Naive thymus-derived CD4-positive, alpha-beta T cell (primary cell): Measurements from ENCODE around the gene LRBA. TPM values are rescaled to one million over a fixed set of nuclear protein-coding genes. Genes with fewer than 3 reads are reported as not detected.

Source experiments
- ATAC-seq: fragments of 150-1000 bp; cut with Tn5 transposase; 2 replicates; pipeline ENCODE4 v1.10.0; 2021; ENCODE audit warnings: mild to moderate bottlenecking, moderate library complexity
- CTCF ChIA-PET: fragments of 350-600 bp; sonication (Branson Sonifier 250); formaldehyde crosslinking; loops from one replicate; lab custom pipeline; 2021; ENCODE audit warnings: antibody characterized with exemption; lab: Charles Lee
- POLR2A ChIA-PET: fragments of 350-600 bp; sonication (Branson Sonifier 250); formaldehyde crosslinking; loops from one replicate; lab custom pipeline; 2021; ENCODE audit warnings: antibody characterized with exemption, inconsistent platforms; lab: Charles Lee
- DNase-seq, 9 donors: peaks; one replicate each; pipeline versions ENCODE4 v3.0.0 to v3.0.0-alpha.2; 2020 to 2022; ENCODE audit warnings: mixed read lengths in 1 of 9
- H3K27ac ChIP-seq: one replicate; pipeline ENCODE4 v1.7.0; 2013; ENCODE audit warnings: mild to moderate bottlenecking, low read depth, low read length, moderate library complexity
- H3K27me3 ChIP-seq, 2 donors: one replicate each; pipeline ENCODE4 v1.7.0; 2013; ENCODE audit warnings: low read length in 2 of 2, mild to moderate bottlenecking in 2 of 2, moderate library complexity in 2 of 2; ENCODE audit not compliant: control insufficient read depth in 2 of 2, insufficient read depth in 2 of 2
- H3K36me3 ChIP-seq, 3 experiments: 1 replicate in 2 of 3; 2 replicates in 1 of 3; pipeline ENCODE4 v1.7.0; 2013; ENCODE audit warnings: low read length in 3 of 3, mild to moderate bottlenecking in 3 of 3, moderate library complexity in 1 of 3; ENCODE audit not compliant: insufficient read depth in 3 of 3, control insufficient read depth in 2 of 3
- H3K4me1 ChIP-seq, 2 donors: one replicate each; pipeline ENCODE4 v1.7.0; 2013; ENCODE audit warnings: low read length in 2 of 2, mild to moderate bottlenecking in 2 of 2, moderate library complexity in 1 of 2; ENCODE audit not compliant: control insufficient read depth in 2 of 2, insufficient read depth in 2 of 2
- H3K4me3 ChIP-seq: 2 replicates; pipeline ENCODE4 v1.7.0; 2013; ENCODE audit warnings: mild to moderate bottlenecking, low read length
- H3K9me3 ChIP-seq, 3 experiments: 1 replicate in 2 of 3; 2 replicates in 1 of 3; pipeline ENCODE4 v1.7.0; 2013; ENCODE audit warnings: low read length in 3 of 3; ENCODE audit not compliant: control insufficient read depth in 2 of 3
- H3K27ac Mint-ChIP-seq, 9 donors: one replicate each; pipeline ENCODE4 v1.8.0; 2020 to 2022; ENCODE audit warnings: mixed read lengths in 9 of 9, mild to moderate bottlenecking in 8 of 9, moderate library complexity in 5 of 9, inconsistent platforms in 2 of 9
- H3K27me3 Mint-ChIP-seq, 5 donors: one replicate each; pipeline ENCODE4 v1.8.0; 2021 to 2022; ENCODE audit warnings: mixed read lengths in 5 of 5, mild to moderate bottlenecking in 1 of 5
- H3K36me3 Mint-ChIP-seq, 5 donors: one replicate each; pipeline ENCODE4 v1.8.0; 2020 to 2022; ENCODE audit warnings: mixed read lengths in 5 of 5, mild to moderate bottlenecking in 3 of 5, inconsistent platforms in 1 of 5
- H3K4me1 Mint-ChIP-seq, 7 donors: one replicate each; pipeline ENCODE4 v1.8.0; 2020 to 2022; ENCODE audit warnings: mixed read lengths in 7 of 7, mild to moderate bottlenecking in 3 of 7, inconsistent platforms in 1 of 7
- H3K4me3 Mint-ChIP-seq, 10 donors: one replicate each; pipeline ENCODE4 v1.8.0; 2020 to 2022; ENCODE audit warnings: mild to moderate bottlenecking in 10 of 10, mixed read lengths in 10 of 10, moderate library complexity in 6 of 10, inconsistent platforms in 2 of 10
- H3K9me3 Mint-ChIP-seq, 11 donors: one replicate each; pipeline ENCODE4 v1.8.0; 2020 to 2022; ENCODE audit warnings: mixed read lengths in 11 of 11, mild to moderate bottlenecking in 4 of 11, inconsistent platforms in 1 of 11, moderate library complexity in 1 of 11
- intact Hi-C, 2 donors: fragments of 100-400 bp; cut with micrococcal nuclease; formaldehyde crosslinking; loops; one replicate each; pipeline ENCODE4 v1.15.1; 2023
- polyA plus RNA-seq, 2 donors: library from polyadenylated mRNA; unstranded; fragments of 300-500 nt; fragmentation: Illumina TruSeq; gene quantifications; one replicate each; pipeline ENCODE4 v1.2.3, GENCODE V29; 2021
- total RNA-seq, 6 experiments: library from RNA in 5 of 6; stranded (reverse) in 5 of 6; gene quantifications; 1 replicate in 5 of 6; 2 replicates in 1 of 6; pipeline ENCODE4 v1.2.3 and lab custom pipeline; 2021 to 2026

Gene LRBA
- total and polyA plus RNA-seq, 7 experiments from 2014 or later: 20.8 to 71.4 (median 58.4) TPM

GRCh38 chr4:150354214-150354796 is 660.8 kb downstream of the LRBA start:
- Histone ChIP-seq H3K36me3 (no peaks in the 10 kb centered on the region), H3K27ac (no peak overlapping the region), H3K9me3 (no peaks in the 10 kb centered on the region), H3K4me1 (no peaks in the 10 kb centered on the region), H3K4me3 (no peak overlapping the region), H3K27me3 (no peaks in the 10 kb centered on the region)
- intact Hi-C loops: no loop called here
- DNase-seq (no peak), ATAC-seq (no peak)
- ChIA-PET CTCF (no interaction called here), POLR2A (no interaction called here)
- no peak overlapping the region for H3K4me3 Mint-ChIP-seq
- H3K27me3 Mint-ChIP-seq: no peaks in the 10 kb centered on the region
- H3K27ac Mint-ChIP-seq: no peak overlapping the region
- H3K9me3 Mint-ChIP-seq: no peaks in the 10 kb centered on the region
- peaks cover 0 to 8% (median 5%) of the 10 kb centered on the region in 5 donors for H3K36me3 Mint-ChIP-seq
- peaks cover 0 to 5% (median 0%) of the 10 kb centered on the region in 7 donors for H3K4me1 Mint-ChIP-seq

- ChIA-PET POLR2A (interaction anchor here (0.5 kb wide), 1 partner anchor 987 kb away, joined by 3 read pairs; no protein-coding TSS in a partner anchor), CTCF (no interaction called here)
- Histone ChIP-seq H3K36me3 (no peaks in the 10 kb centered on the region), H3K27ac (no peak overlapping the region), H3K4me3 (no peak overlapping the region), H3K27me3 (no peaks in the 10 kb centered on the region), H3K4me1 (no peaks in the 10 kb centered on the region), H3K9me3 (no peaks in the 10 kb centered on the region)
- no peaks in the 10 kb centered on the region for H3K27me3 Mint-ChIP-seq
- no peak overlapping the region for H3K4me3 Mint-ChIP-seq
- H3K9me3 Mint-ChIP-seq: peaks cover 0 to 3% (median 0%) of the 10 kb centered on the region in 11 donors
- intact Hi-C loops: no loop called here
- peaks cover 8 to 44% (median 33%) of the 10 kb centered on the region in 5 donors for H3K36me3 Mint-ChIP-seq
- H3K4me1 Mint-ChIP-seq: peaks cover 0 to 5% (median 0%) of the 10 kb centered on the region in 7 donors
- DNase-seq (no peak), ATAC-seq (peak; percentile 26)
- H3K27ac Mint-ChIP-seq: no peak overlapping the region
These were observed 667.0 kb downstream of the LRBA start for GRCh38 chr4:150348079-150348478.

- intact Hi-C loops: no loop called here
- Histone ChIP-seq H3K27ac (no peak overlapping the region), H3K9me3 (no peaks in the 10 kb centered on the region), H3K4me1 (no peaks in the 10 kb centered on the region), H3K27me3 (no peaks in the 10 kb centered on the region), H3K36me3 (no peaks in the 10 kb centered on the region), H3K4me3 (no peak overlapping the region)
- POLR2A ChIA-PET: no interaction called here
- H3K36me3 Mint-ChIP-seq: peaks cover 12 to 62% (median 44%) of the 10 kb centered on the region in 5 donors
- H3K4me1 Mint-ChIP-seq: peaks cover 0 to 5% (median 0%) of the 10 kb centered on the region in 7 donors
- ATAC-seq (no peak), DNase-seq (no peak)
- H3K4me3 Mint-ChIP-seq: no peak overlapping the region
- no peaks in the 10 kb centered on the region for H3K27me3 Mint-ChIP-seq
- CTCF ChIA-PET: no interaction called here
- H3K9me3 Mint-ChIP-seq: peaks cover 0 to 3% (median 0%) of the 10 kb centered on the region in 11 donors
- H3K27ac Mint-ChIP-seq: no peak overlapping the region
These were observed 669.8 kb downstream of the LRBA start for GRCh38 chr4:150345207-150345744.

GRCh38 chr4:150343796-150344195 is 671.3 kb downstream of the LRBA start:
- CTCF ChIA-PET: no interaction called here
- Mint-ChIP-seq H3K36me3 (peaks cover 10 to 62% (median 39%) of the 10 kb centered on the region in 5 donors), H3K27ac (no peak overlapping the region), H3K9me3 (peaks cover 0 to 3% (median 0%) of the 10 kb centered on the region in 11 donors), H3K4me1 (peaks cover 0 to 5% (median 0%) of the 10 kb centered on the region in 7 donors), H3K4me3 (no peak overlapping the region), H3K27me3 (no peaks in the 10 kb centered on the region)
- Histone ChIP-seq H3K4me1 (no peaks in the 10 kb centered on the region), H3K9me3 (no peaks in the 10 kb centered on the region), H3K4me3 (no peak overlapping the region), H3K27me3 (no peaks in the 10 kb centered on the region), H3K36me3 (no peaks in the 10 kb centered on the region), H3K27ac (no peak overlapping the region)
- ATAC-seq: no peak
- intact Hi-C loops: no loop called here
- POLR2A ChIA-PET: no interaction called here
- DNase-seq: no peak

- Histone ChIP-seq H3K4me1 (no peaks in the 10 kb centered on the region), H3K4me3 (no peak overlapping the region), H3K27me3 (no peaks in the 10 kb centered on the region), H3K27ac (no peak overlapping the region), H3K9me3 (no peaks in the 10 kb centered on the region), H3K36me3 (no peaks in the 10 kb centered on the region)
- Mint-ChIP-seq H3K4me1 (peaks cover 0 to 5% (median 0%) of the 10 kb centered on the region in 7 donors), H3K36me3 (peaks cover 8 to 60% (median 36%) of the 10 kb centered on the region in 5 donors), H3K4me3 (no peak overlapping the region), H3K9me3 (peaks cover 0 to 3% (median 0%) of the 10 kb centered on the region in 11 donors), H3K27ac (no peak overlapping the region), H3K27me3 (no peaks in the 10 kb centered on the region)
- ATAC-seq: no peak
- POLR2A ChIA-PET: no interaction called here
- DNase-seq: no peak
- CTCF ChIA-PET: no interaction called here
- intact Hi-C loops: no loop called here
These were observed 672.1 kb downstream of the LRBA start for GRCh38 chr4:150342945-150343344.

GRCh38 chr4:150337734-150338133 is 677.4 kb downstream of the LRBA start:
- Histone ChIP-seq H3K36me3 (no peaks in the 10 kb centered on the region), H3K27ac (no peak overlapping the region), H3K4me3 (no peak overlapping the region), H3K4me1 (no peaks in the 10 kb centered on the region), H3K9me3 (no peaks in the 10 kb centered on the region), H3K27me3 (no peaks in the 10 kb centered on the region)
- H3K9me3 Mint-ChIP-seq: no peaks in the 10 kb centered on the region
- no peak for DNase-seq
- H3K4me3 Mint-ChIP-seq: no peak overlapping the region
- H3K4me1 Mint-ChIP-seq: peaks cover 0 to 2% (median 0%) of the 10 kb centered on the region in 7 donors
- H3K36me3 Mint-ChIP-seq: peaks cover 4 to 48% (median 25%) of the 10 kb centered on the region in 5 donors
- H3K27me3 Mint-ChIP-seq: no peaks in the 10 kb centered on the region
- ATAC-seq: no peak
- intact Hi-C loops: no loop called here
- CTCF ChIA-PET: no interaction called here
- POLR2A ChIA-PET: no interaction called here
- no peak overlapping the region for H3K27ac Mint-ChIP-seq
